NCI-H1436 (cell line): ENCODE results near the gene HAGH.
"Not testable (repeated sequence)": the region's sequence is repeated elsewhere in the genome, so short reads cannot be mapped to it uniquely, and the experiment has no call there.

Source experiments
- DNase-seq: peaks from one replicate; lab custom pipeline; 2025; lab: John Stamatoyannopoulos, UW

The HAGH gene

GRCh38 chr16:1810106-1810505, 16.5 kb downstream of the HAGH start:
- no peak for DNase-seq

GRCh38 chr16:1809281-1809801, 17.3 kb downstream of the HAGH start:
- DNase-seq, result no peak

- no peak for DNase-seq
Observed at GRCh38 chr16:1808691-1809090, 17.9 kb downstream of the HAGH start.

GRCh38 chr16:1807626-1808025, 19.0 kb downstream of the HAGH start:
- no peak for DNase-seq

GRCh38 chr16:1800701-1801100, 25.9 kb downstream of the HAGH start:
- DNase-seq, result no peak

- not testable (repeated sequence) for DNase-seq
Observed at GRCh38 chr16:1799263-1799662, 27.4 kb downstream of the HAGH start.

- no peak for DNase-seq
Observed at GRCh38 chr16:1794908-1795666, 31.5 kb downstream of the HAGH start.

GRCh38 chr16:1794221-1794871, 32.3 kb downstream of the HAGH start:
- DNase-seq, result no peak

- DNase-seq, result no peak
Observed at GRCh38 chr16:1793578-1794220, 32.9 kb downstream of the HAGH start, which contains the start of gene IGFALS. IGFALS (minus strand) TSS chr16:1793705; CDS start chr16:1793652, 53 bp downstream.

GRCh38 chr16:1792836-1793577, 33.6 kb downstream of the HAGH start:
- no peak for DNase-seq

GRCh38 chr16:1791943-1792812, 34.4 kb downstream of the HAGH start:
- DNase-seq, result no peak

GRCh38 chr16:1791256-1791942, 35.2 kb downstream of the HAGH start:
- no peak for DNase-seq

GRCh38 chr16:1790611-1791255, 35.9 kb downstream of the HAGH start:
- no peak for DNase-seq

GRCh38 chr16:1790261-1790610, 36.4 kb downstream of the HAGH start:
- no peak for DNase-seq

GRCh38 chr16:1789643-1790045, 37.0 kb downstream of the HAGH start:
- DNase-seq, result no peak

GRCh38 chr16:1788708-1789100, 37.9 kb downstream of the HAGH start:
- no peak for DNase-seq

- no peak for DNase-seq
Observed at GRCh38 chr16:1788095-1788707, 38.4 kb downstream of the HAGH start.

GRCh38 chr16:1787322-1788094, 39.1 kb downstream of the HAGH start:
- no peak for DNase-seq

GRCh38 chr16:1787056-1787321, 39.6 kb downstream of the HAGH start:
- DNase-seq, result no peak
